Upper lobe of left lung (tissue), 6 donors: ENCODE results near the gene KRTAP5-3. TPM values are rescaled to one million over a fixed set of nuclear protein-coding genes. Genes with fewer than 3 reads are reported as not detected.

Experiments
- ATAC-seq, 2 donors: fragments of 200-7000 bp; cut with Tn5 transposase; one replicate each; pipeline ENCODE4 v1.9.1; 2022; ENCODE audit warnings: mild to moderate bottlenecking in 2 of 2, moderate library complexity in 2 of 2; ENCODE audit not compliant: low FRiP score in 2 of 2
- DNase-seq, 2 donors: peaks; one replicate each; pipeline ENCODE4 v3.0.0-alpha.2; 2019 to 2020
- H3K27ac ChIP-seq, 4 donors: fragments of 200-600 bp; sonication (generic); one replicate each; pipeline ENCODE4 v1.5.1; 2016 to 2019
- H3K27me3 ChIP-seq, 4 donors: fragments of 200-600 bp; sonication (generic); one replicate each; pipeline ENCODE4 v1.5.1; 2017 to 2019
- H3K36me3 ChIP-seq, 4 donors: fragments of 200-600 bp; sonication (generic); one replicate each; pipeline ENCODE4 v1.5.1; 2016 to 2019
- H3K4me1 ChIP-seq, 4 donors: fragments of 200-600 bp; sonication (generic); one replicate each; pipeline ENCODE4 v1.5.1; 2018 to 2019
- H3K4me3 ChIP-seq, 4 donors: fragments of 200-600 bp; sonication (generic); one replicate each; pipeline ENCODE4 v1.5.1; 2017 to 2019; ENCODE audit warnings: mild to moderate bottlenecking in 2 of 4, moderate library complexity in 1 of 4
- H3K9me3 ChIP-seq, 4 donors: fragments of 200-600 bp; sonication (generic); one replicate each; pipeline ENCODE4 v1.5.1; 2018 to 2019
- EP300 ChIP-seq, 4 donors: sonication (generic); formaldehyde crosslinking; IDR thresholded peaks; one replicate each; pipeline ENCODE4 v1.5.1; 2017; ENCODE audit warnings: antibody characterized with exemption in 4 of 4, control low read depth in 2 of 4
- POLR2A ChIP-seq, 4 donors: fragments of 450-650 bp; IDR thresholded peaks; one replicate each; pipeline ENCODE4 v1.5.1; 2016 to 2017; ENCODE audit warnings: antibody characterized with exemption in 4 of 4, mild to moderate bottlenecking in 2 of 4
- POLR2AphosphoS5 ChIP-seq, 2 donors: sonication (generic); formaldehyde crosslinking; IDR thresholded peaks; one replicate each; pipeline ENCODE4 v1.5.1; 2017; ENCODE audit warnings: antibody characterized with exemption in 2 of 2
- WGBS, 2 donors: methylation state at CpG; one replicate each; pipeline ENCODE4 v1.1.5; 2017 to 2018; 5-methylcytosine and 5-hydroxymethylcytosine counted together
- total RNA-seq, 6 donors: library from RNA; depleted of rRNA in 4 of 6; stranded (reverse); fragments of >200 nt in 4 of 6; gene quantifications; one replicate each; pipeline versions ENCODE4 v1.1.0 to v1.2.1, GENCODE V29; 2016 to 2021
- TF ChIP-seq, protein P1 (sequence below), 6 experiments: fragments of 450-650 bp in 4 of 6; fragments of 200-600 bp in 2 of 6; sonication (generic) in 2 of 6; IDR thresholded peaks; one replicate each; pipeline ENCODE4 v1.5.1; 2016 to 2019; ENCODE audit warnings: antibody characterized with exemption in 6 of 6
- donor health status: DM: no; HTN: no; CAD: no; lungs with moderate emphysema.
- donor health status: DM: no; HTN: yes; CAD: no; lungs with severe emphysema.

The KRTAP5-3 gene
- total RNA-seq, 6 donors from 2014 or later: not detected

DNA sequence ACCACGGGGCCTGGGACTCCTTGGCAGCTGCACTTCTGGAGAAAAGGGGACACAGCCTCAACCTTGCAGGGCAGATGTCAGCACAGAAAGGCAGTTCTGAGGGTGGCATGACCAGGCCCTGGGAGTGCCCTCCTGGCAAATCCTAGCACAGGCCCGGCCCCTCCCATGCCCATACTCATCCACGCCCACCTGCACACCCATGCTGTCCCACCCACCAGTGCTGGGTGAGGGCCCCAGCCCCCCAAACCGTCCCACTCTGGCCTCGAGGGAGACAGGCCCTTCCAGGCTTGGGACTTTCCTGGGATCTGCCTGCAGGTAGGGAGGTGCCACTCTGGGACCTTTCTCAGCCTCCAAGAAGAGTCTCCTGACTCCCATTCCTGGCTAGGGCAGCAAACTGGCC, 46.3 kb downstream of the KRTAP5-3 start:
- DNase-seq: peak in 1 of 2 donors; percentile 52
- no peaks in the 10 kb centered on the region for H3K9me3 ChIP-seq
- H3K4me3 ChIP-seq: no peak overlapping the region
- no peak for ATAC-seq
- peaks cover 23 to 36% (median 29%) of the 10 kb centered on the region in 4 donors for H3K4me1 ChIP-seq
- 86 to 90% methylated on average over 3 to 5 of the region's 5 CpGs for WGBS, 2 donors
- TF ChIP-seq POLR2A (IDR thresholded peaks at IDR 0.05) (no peak), EP300 (IDR thresholded peaks at IDR 0.05) (no peak), POLR2AphosphoS5 (IDR thresholded peaks at IDR 0.05) (no peak)
- TF ChIP-seq, protein P1, sequence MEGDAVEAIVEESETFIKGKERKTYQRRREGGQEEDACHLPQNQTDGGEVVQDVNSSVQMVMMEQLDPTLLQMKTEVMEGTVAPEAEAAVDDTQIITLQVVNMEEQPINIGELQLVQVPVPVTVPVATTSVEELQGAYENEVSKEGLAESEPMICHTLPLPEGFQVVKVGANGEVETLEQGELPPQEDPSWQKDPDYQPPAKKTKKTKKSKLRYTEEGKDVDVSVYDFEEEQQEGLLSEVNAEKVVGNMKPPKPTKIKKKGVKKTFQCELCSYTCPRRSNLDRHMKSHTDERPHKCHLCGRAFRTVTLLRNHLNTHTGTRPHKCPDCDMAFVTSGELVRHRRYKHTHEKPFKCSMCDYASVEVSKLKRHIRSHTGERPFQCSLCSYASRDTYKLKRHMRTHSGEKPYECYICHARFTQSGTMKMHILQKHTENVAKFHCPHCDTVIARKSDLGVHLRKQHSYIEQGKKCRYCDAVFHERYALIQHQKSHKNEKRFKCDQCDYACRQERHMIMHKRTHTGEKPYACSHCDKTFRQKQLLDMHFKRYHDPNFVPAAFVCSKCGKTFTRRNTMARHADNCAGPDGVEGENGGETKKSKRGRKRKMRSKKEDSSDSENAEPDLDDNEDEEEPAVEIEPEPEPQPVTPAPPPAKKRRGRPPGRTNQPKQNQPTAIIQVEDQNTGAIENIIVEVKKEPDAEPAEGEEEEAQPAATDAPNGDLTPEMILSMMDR (IDR thresholded peaks at IDR 0.05): no peak
- peaks cover 0 to 58% (median 19%) of the 10 kb centered on the region in 4 donors for H3K36me3 ChIP-seq
- no peak overlapping the region for H3K27ac ChIP-seq
- no peaks in the 10 kb centered on the region for H3K27me3 ChIP-seq

DNA sequence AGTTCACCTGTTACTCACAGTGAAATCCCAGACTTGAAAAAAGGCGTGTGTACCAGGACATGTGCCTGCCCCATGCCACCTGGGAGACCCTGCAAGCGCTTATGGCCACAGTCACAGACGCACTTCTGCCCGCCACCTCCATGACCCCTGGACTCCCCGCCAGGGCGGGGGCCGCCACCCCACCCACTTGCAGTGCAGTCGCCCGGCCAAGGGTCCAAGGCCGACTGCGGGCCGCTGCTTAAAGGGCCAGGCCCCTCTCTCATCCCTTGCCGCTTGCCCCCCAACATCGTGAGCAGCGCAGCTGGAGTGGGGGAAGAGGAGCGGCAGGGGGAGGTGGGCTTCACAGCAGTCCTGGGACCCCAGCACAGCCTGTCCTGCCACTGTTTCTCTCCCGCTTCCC, 47.0 kb downstream of the KRTAP5-3 start:
- Histone ChIP-seq H3K36me3 (peaks cover 0 to 58% (median 19%) of the 10 kb centered on the region in 4 donors), H3K27ac (no peak overlapping the region), H3K27me3 (no peaks in the 10 kb centered on the region), H3K4me1 (peaks cover 23 to 36% (median 29%) of the 10 kb centered on the region in 4 donors), H3K4me3 (no peak overlapping the region), H3K9me3 (no peaks in the 10 kb centered on the region)
- DNase-seq (peak in 1 of 2 donors; percentile 66), ATAC-seq (no peak)
- WGBS, 2 donors: 86 to 98% methylated on average over 6 to 17 of the region's 17 CpGs
- TF ChIP-seq POLR2AphosphoS5 (IDR thresholded peaks at IDR 0.05) (no peak), EP300 (IDR thresholded peaks at IDR 0.05) (no peak), POLR2A (IDR thresholded peaks at IDR 0.05) (no peak)
- TF ChIP-seq, protein P1 (IDR thresholded peaks at IDR 0.05): no peak

DNA sequence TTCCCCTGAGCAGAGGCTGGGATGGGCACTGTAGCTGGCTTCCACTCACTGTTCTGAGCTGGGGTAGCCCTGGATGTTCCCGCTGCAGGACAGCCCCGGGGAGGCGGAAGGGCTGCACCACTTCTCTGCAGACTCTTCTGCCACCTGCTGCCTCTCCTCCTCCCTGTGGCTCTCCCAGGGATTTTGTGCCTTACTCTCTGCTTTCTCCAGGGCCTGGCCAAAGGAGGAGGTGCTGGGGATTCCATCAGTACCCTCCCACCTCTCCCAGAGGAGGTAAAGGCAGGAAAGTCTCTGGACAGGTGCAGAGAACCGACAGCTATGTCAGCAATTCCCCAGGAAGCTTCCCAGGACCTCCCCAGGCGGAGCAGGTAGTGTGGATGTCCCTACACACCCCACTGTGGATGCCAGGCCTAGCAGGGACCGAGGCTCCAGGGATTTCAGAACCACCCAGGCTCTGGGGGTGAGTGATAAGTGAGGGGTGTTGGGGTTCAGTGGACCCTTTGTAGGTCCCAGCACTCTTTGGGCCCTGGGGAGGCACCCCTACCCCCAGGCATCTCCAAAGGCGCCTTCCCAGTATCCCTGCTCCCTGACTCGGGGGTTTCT, 47.5 kb downstream of the KRTAP5-3 start:
- Histone ChIP-seq H3K27ac (peak overlapping the region in 2 of 4 donors; percentile 87 to 88), H3K9me3 (no peaks in the 10 kb centered on the region), H3K4me3 (no peak overlapping the region), H3K27me3 (no peaks in the 10 kb centered on the region), H3K4me1 (peaks cover 23 to 36% (median 29%) of the 10 kb centered on the region in 4 donors), H3K36me3 (peaks cover 0 to 58% (median 19%) of the 10 kb centered on the region in 4 donors)
- WGBS, 2 donors: 91 to 100% methylated on average over 5 to 7 of the region's 8 CpGs
- ATAC-seq (no peak), DNase-seq (peak in 1 of 2 donors; percentile 24)
- TF ChIP-seq POLR2AphosphoS5 (IDR thresholded peaks at IDR 0.05) (no peak), POLR2A (IDR thresholded peaks at IDR 0.05) (no peak), EP300 (IDR thresholded peaks at IDR 0.05) (no peak)
- TF ChIP-seq, protein P1 (IDR thresholded peaks at IDR 0.05): no peak

DNA sequence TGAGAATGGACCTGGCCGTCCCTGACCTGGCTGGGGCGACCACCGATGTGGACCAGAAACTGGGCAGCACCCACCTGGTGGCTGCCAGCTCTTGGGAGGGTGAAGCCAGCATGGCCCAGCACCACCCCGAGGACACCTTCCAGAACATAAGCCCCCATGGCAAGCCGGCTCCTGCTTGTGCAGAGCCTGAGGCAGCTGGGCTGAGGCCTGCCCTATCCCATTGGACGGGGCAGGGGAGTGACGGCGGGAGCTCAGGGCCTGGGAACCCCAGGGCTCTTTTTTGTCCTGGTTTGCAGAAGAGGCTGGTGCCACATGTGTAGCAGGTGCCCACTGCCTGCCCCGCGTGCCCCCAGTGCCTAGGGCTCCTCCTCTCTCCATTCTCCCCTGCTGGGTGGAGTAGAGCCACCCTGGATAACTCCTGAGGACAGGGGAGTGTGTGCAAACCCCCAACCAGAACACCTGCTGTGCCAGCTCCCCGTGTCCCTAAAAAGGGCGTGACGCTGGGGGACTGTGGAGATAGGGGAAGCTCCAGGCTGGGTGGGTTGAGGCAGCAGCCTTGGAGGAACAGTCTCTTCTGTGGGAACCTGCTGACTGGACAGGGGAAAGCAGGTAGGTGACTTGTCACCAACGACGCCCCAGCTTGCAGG, 48.1 kb downstream of the KRTAP5-3 start:
- Histone ChIP-seq H3K27me3 (no peaks in the 10 kb centered on the region), H3K36me3 (peaks cover 0 to 54% (median 17%) of the 10 kb centered on the region in 4 donors), H3K9me3 (no peaks in the 10 kb centered on the region), H3K4me1 (peaks cover 23 to 36% (median 30%) of the 10 kb centered on the region in 4 donors), H3K27ac (peak overlapping the region; percentile 85 to 88 (median 86)), H3K4me3 (no peak overlapping the region)
- ATAC-seq: no peak
- DNase-seq: peak in 1 of 2 donors; percentile 67
- TF ChIP-seq POLR2AphosphoS5 (IDR thresholded peaks at IDR 0.05) (no peak), EP300 (IDR thresholded peaks at IDR 0.05) (no peak), POLR2A (IDR thresholded peaks at IDR 0.05) (no peak)
- TF ChIP-seq, protein P1 (IDR thresholded peaks at IDR 0.05): no peak
- 89 to 91% methylated on average over 11 to 14 of the region's 15 CpGs for WGBS, 2 donors
